ENCODE data around the gene MS4A7.

- TF ChIP-seq CTCF (IDR thresholded peaks at IDR 0.05) (no peak), POLR2AphosphoS5 (IDR thresholded peaks at IDR 0.05) (no peak), POLR2A (IDR thresholded peaks at IDR 0.05) (no peak)
Measured at GRCh38 chr11:60332846-60333245, 45.5 kb upstream of the MS4A7 start.

Data from breast epithelium (tissue), 3 donors.